DOHH2 (cell line): ENCODE results near the gene LYZL1.
"Not testable (repeated sequence)": the region's sequence is repeated elsewhere in the genome, so short reads cannot be mapped to it uniquely, and the experiment has no call there.

Source experiments
- EZH2phosphoT487 ChIP-seq: fragments of 200-600 bp; sonication (generic); IDR thresholded peaks from 2 replicates; pipeline ENCODE4 v1.6.1; 2017; ENCODE audit warnings: borderline replicate concordance, mild to moderate bottlenecking, antibody characterized with exemption, low read length, moderate library complexity, mixed read lengths
- TF ChIP-seq, protein P1 (sequence below): fragments of 200-600 bp; sonication (generic); IDR thresholded peaks from one replicate; pipeline ENCODE4 v1.5.1; 2014; ENCODE audit warnings: antibody characterized with exemption, mild to moderate bottlenecking, low read depth, low read length; ENCODE audit not compliant: poor library complexity, severe bottlenecking

DNA sequence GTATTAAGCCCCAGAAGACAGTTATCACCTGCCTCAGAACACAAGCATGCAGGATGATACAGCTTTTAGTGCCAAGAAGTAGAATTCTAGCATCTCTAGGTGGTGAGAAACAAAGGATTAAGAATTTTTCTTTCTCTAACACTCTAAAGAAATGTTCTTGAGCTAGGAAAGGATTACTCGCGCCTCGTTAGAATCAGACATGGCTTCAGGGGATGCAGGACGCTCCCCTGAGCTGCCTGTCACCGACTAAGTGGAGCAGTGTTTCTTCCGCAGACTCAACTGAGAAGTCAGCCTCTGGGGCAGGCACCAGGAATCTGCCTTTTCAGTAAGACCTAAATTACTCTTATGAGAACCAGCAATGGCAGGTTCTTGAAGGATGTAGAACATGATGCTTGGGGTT, at the start of gene LYZL1:
- TF ChIP-seq, protein P1, sequence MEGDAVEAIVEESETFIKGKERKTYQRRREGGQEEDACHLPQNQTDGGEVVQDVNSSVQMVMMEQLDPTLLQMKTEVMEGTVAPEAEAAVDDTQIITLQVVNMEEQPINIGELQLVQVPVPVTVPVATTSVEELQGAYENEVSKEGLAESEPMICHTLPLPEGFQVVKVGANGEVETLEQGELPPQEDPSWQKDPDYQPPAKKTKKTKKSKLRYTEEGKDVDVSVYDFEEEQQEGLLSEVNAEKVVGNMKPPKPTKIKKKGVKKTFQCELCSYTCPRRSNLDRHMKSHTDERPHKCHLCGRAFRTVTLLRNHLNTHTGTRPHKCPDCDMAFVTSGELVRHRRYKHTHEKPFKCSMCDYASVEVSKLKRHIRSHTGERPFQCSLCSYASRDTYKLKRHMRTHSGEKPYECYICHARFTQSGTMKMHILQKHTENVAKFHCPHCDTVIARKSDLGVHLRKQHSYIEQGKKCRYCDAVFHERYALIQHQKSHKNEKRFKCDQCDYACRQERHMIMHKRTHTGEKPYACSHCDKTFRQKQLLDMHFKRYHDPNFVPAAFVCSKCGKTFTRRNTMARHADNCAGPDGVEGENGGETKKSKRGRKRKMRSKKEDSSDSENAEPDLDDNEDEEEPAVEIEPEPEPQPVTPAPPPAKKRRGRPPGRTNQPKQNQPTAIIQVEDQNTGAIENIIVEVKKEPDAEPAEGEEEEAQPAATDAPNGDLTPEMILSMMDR: not testable (repeated sequence)
- TF ChIP-seq EZH2phosphoT487: not testable (repeated sequence)
